ENCODE data around the gene STX8. TPM values are rescaled to one million over a fixed set of nuclear protein-coding genes. Genes with fewer than 3 reads are reported as not detected.

The STX8 gene
- polyA plus RNA-seq, 1 of the 3 experiments (the other 2 are of a cell fraction) = 51.3 TPM

- Histone ChIP-seq H3F3A (replicated peaks; ENCODE audit: insufficient read depth) (no peaks in the 10 kb centered on the region), H3K9ac (no peak overlapping the region), H3K79me2 (ENCODE audit: insufficient read depth) (no peaks in the 10 kb centered on the region), H2AFZ (ENCODE audit: low read depth) (no peak overlapping the region), H4K20me1 (ENCODE audit: insufficient read depth) (no peaks in the 10 kb centered on the region), H3K27ac (ENCODE audit: low read depth in 2 of 2, low read length in 1 of 2) (no peak overlapping the region), H3K4me3 (ENCODE audit: low read depth in 2 of 2, low read length in 1 of 2) (no peak overlapping the region), H3K9me3 (no peaks in the 10 kb centered on the region), H3K36me3 (replicated peaks in 1 of 2; ENCODE audit: control insufficient read depth in 1 of 2, insufficient read depth in 2 of 2, low read length in 1 of 2) (no peaks in the 10 kb centered on the region), H3K9me2 (no peaks in the 10 kb centered on the region), H3K27me3 (ENCODE audit: insufficient read depth) (no peaks in the 10 kb centered on the region), H3K4me1 (ENCODE audit: control insufficient read depth in 1 of 2, insufficient read depth in 2 of 2, low read depth in 1 of 2, low read length in 1 of 2) (peaks cover 0 to 2% of the 10 kb centered on the region in 2 experiments; a peak in 2 of 4 replicates), H3K4me2 (no peak overlapping the region)
- 69% methylated on average over 7 of the region's 7 CpGs for WGBS (ENCODE audit: low lambda C conversion rate)
- ChIA-PET CTCF (interaction anchor here (0.6 kb wide), 1 partner anchor 26 kb away, joined by 3 read pairs; no protein-coding TSS in a partner anchor), POLR2A (no interaction called here)
- DNase-seq = no peak
- TF ChIP-seq SIN3A (IDR thresholded peaks at IDR 0.05; ENCODE audit: borderline replicate concordance, low read depth, low read length) = no peak
- TF ChIP-seq MAX (IDR thresholded peaks at IDR 0.05; ENCODE audit: low read depth) = peak; percentile 38; the same call in 1 of the 2 replicates
- TF ChIP-seq USF2 (IDR thresholded peaks at IDR 0.05; ENCODE audit: borderline replicate concordance, low read depth, low read length) = no peak
- no peak for TF ChIP-seq TEAD4 (IDR thresholded peaks at IDR 0.05; ENCODE audit: borderline replicate concordance, insufficient read depth)
- TF ChIP-seq RCOR1 (IDR thresholded peaks at IDR 0.05; ENCODE audit: low read length) = no peak
These were observed 214.2 kb downstream of the STX8 start for GRCh38 chr17:9361188-9361955.

GRCh38 chr17:9360677-9361081 lies 214.9 kb downstream of the STX8 start:
- 82% methylated on average over 12 of the region's 13 CpGs for WGBS (ENCODE audit: low lambda C conversion rate)

More at GRCh38 chr17:9360677-9361081, 214.9 kb downstream of the STX8 start:
- Histone ChIP-seq H2AFZ (ENCODE audit: low read depth) (no peak overlapping the region), H3K4me3 (ENCODE audit: low read depth in 2 of 2, low read length in 1 of 2) (no peak overlapping the region), H4K20me1 (ENCODE audit: insufficient read depth) (no peaks in the 10 kb centered on the region), H3K27me3 (ENCODE audit: insufficient read depth) (no peaks in the 10 kb centered on the region), H3K27ac (ENCODE audit: low read depth in 2 of 2, low read length in 1 of 2) (no peak overlapping the region), H3K4me2 (no peak overlapping the region), H3K9ac (no peak overlapping the region), H3K36me3 (replicated peaks in 1 of 2; ENCODE audit: control insufficient read depth in 1 of 2, insufficient read depth in 2 of 2, low read length in 1 of 2) (no peaks in the 10 kb centered on the region), H3K4me1 (ENCODE audit: control insufficient read depth in 1 of 2, insufficient read depth in 2 of 2, low read depth in 1 of 2, low read length in 1 of 2) (peaks cover 0 to 2% of the 10 kb centered on the region in 2 experiments; a peak in 2 of 4 replicates), H3K79me2 (ENCODE audit: insufficient read depth) (no peaks in the 10 kb centered on the region), H3F3A (replicated peaks; ENCODE audit: insufficient read depth) (no peaks in the 10 kb centered on the region), H3K9me2 (no peaks in the 10 kb centered on the region), H3K9me3 (no peaks in the 10 kb centered on the region)
- TF ChIP-seq MEF2A (IDR thresholded peaks at IDR 0.05; ENCODE audit: borderline replicate concordance, low read depth) (no peak), GABPA (IDR thresholded peaks at IDR 0.05; ENCODE audit: low read depth) (no peak), TAF1 (IDR thresholded peaks at IDR 0.05; ENCODE audit: borderline replicate concordance, low read depth, low read length) (no peak), RFX5 (IDR thresholded peaks at IDR 0.05; ENCODE audit: low read length) (no peak), CHD2 (IDR thresholded peaks at IDR 0.05; ENCODE audit: low read length, partially characterized antibody) (no peak), USF2 (IDR thresholded peaks at IDR 0.05; ENCODE audit: borderline replicate concordance, low read depth, low read length) (no peak), FOXJ3 (CRISPR knock-in tag; IDR thresholded peaks at IDR 0.05) (no peak), ZBTB33 (IDR thresholded peaks at IDR 0.05; ENCODE audit: borderline replicate concordance, low read depth) (no peak), YY1 (IDR thresholded peaks at IDR 0.05; ENCODE audit: low read depth) (no peak), TEAD4 (IDR thresholded peaks at IDR 0.05; ENCODE audit: borderline replicate concordance, insufficient read depth) (no peak), TCF12 (IDR thresholded peaks at IDR 0.05) (no peak), RAD21 (IDR thresholded peaks at IDR 0.05; ENCODE audit: low read length) (no peak), ELF1 (IDR thresholded peaks at IDR 0.05) (no peak), PBX3 (IDR thresholded peaks at IDR 0.05) (no peak), RCOR1 (IDR thresholded peaks at IDR 0.05; ENCODE audit: low read length) (no peak)
- CTCF ChIA-PET = interaction anchor here (0.6 kb wide), 2 partner anchors 25 to 40 kb away, joined by 3 read pairs; no protein-coding TSS in a partner anchor
- POLR2A ChIA-PET = no interaction called here
- DNase-seq = no peak

All from SK-N-SH (cell line).